Measurements from ENCODE around the gene CORIN.

Gene CORIN

DNA sequence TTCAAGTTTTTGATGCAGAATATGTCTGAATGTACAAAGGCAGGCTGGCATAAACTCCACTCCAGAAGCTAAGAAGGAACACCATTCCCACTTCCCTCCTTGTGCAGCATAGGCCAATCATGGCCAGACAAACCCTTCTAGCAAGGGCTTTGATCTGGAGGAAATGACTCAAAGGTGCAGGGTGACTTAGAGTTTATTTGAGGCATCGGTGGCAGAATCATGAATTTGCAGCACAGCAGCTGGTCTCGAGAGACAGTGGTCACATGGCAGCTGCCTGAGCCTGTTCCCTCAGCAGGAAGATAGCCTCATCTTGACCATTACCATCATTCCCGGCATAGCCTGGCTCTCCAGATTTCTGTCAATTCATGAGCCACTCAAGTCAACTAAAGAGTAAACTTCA lies 198.3 kb downstream of the CORIN start:
- in situ Hi-C loops (cut with MboI; ENCODE audit: low pct_unique_long_range_greater_than_20kb, low sequenced_read_pairs), result no loop called here

DNA sequence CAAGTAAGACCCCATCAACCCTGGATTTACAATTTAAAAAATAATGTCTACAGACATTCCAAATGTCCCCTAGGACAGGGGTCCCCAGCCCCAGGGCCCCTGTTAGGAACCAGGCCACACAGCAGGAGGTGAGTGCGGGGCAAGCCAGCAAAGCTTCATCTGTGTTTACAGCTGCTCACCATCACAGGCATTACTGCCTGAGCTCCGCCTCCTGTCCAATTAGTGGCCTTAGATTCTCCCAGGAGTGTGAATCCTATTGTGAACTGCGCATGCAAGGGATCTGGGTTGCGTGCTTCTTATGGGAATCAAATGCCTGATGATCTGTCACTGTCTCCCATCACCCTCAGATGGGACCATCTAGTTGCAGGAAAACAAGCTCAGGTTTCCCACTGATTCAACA lies 206.7 kb downstream of the CORIN start:
- no peak for DNase-seq
- in situ Hi-C loops (cut with MboI; ENCODE audit: low pct_unique_long_range_greater_than_20kb, low sequenced_read_pairs), result no loop called here

More for the DNA sequence above, 198.3 kb downstream of the CORIN start:
- DNase-seq, result no peak

GRCh38 chr4:47624031-47624441 lies 213.8 kb downstream of the CORIN start:
- no peak for DNase-seq
- in situ Hi-C loops (cut with MboI; ENCODE audit: low pct_unique_long_range_greater_than_20kb, low sequenced_read_pairs), result no loop called here

DNA sequence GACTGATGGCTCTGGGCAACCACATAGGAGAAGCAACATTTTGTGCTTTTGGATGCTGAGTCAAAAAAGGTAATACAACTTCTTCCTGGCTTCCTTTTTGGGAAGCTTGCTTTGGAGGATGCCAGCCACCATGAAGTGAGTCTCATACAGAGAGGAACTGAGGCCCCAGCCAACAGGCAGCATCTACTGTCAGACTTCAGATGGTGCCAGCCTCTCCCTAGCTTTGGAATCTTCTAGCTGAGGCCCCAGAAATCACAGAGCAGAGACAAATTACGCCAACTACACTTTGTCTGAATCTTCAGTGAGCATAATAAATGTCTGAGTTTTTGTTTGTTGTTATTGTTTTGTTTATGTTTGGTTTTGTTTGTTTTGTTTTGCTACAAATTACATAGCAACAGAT lies 216.7 kb downstream of the CORIN start:
- in situ Hi-C loops (cut with MboI; ENCODE audit: low pct_unique_long_range_greater_than_20kb, low sequenced_read_pairs), result no loop called here

GRCh38 chr4:47619691-47620090 lies 218.2 kb downstream of the CORIN start:
- no peak for DNase-seq
- in situ Hi-C loops (cut with MboI; ENCODE audit: low pct_unique_long_range_greater_than_20kb, low sequenced_read_pairs), result no loop called here

More for the DNA sequence above, 216.7 kb downstream of the CORIN start:
- no peak for DNase-seq

GRCh38 chr4:47617607-47618006 lies 220.3 kb downstream of the CORIN start:
- no peak for DNase-seq
- in situ Hi-C loops (cut with MboI; ENCODE audit: low pct_unique_long_range_greater_than_20kb, low sequenced_read_pairs), result no loop called here

GRCh38 chr4:47615385-47615784 lies 222.5 kb downstream of the CORIN start:
- no peak for DNase-seq
- in situ Hi-C loops (cut with MboI; ENCODE audit: low pct_unique_long_range_greater_than_20kb, low sequenced_read_pairs), result no loop called here

DNA sequence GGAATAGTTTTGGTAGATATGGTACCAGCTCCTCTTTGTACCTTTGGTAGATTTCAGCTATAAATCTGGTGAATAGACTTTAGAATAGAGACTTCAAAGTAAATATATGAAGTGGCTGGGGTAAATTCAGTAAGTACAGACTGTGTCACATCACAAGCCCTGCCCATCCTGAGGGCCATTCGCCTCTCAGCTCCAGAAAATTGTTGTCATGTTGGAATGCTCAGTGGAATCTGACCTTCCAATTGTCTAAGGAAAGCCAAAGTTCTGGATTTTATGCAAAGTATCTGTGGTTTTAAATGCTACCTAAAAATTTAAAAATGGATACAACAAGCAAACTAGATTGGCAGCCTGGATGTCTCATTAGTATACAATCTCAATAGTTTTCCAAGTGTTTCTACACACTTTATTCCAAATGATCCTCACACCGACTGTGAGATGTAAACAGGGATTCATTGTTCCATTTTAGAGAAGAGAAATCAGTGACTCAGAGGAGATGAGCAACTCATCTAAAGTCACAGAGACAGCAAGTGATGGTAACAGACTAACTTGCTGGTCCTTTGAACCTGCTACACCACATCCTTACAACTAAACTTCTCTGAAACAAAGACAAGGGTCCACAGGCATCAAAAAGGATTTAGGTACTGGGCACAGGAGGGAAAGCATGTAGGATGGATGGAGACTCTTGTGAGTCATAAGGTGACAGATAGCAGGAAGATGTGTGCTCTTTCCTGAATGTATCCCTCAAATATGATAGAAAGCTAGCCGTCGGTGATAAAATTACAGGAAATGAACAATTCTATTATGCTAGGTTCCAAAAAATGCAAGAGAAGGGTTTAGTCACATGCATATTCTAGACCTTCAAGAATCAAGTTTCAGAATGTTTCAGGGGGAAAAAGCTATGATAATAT lies 225.5 kb downstream of the CORIN start:
- no peak for DNase-seq
- in situ Hi-C loops (cut with MboI; ENCODE audit: low pct_unique_long_range_greater_than_20kb, low sequenced_read_pairs), result no loop called here

DNA sequence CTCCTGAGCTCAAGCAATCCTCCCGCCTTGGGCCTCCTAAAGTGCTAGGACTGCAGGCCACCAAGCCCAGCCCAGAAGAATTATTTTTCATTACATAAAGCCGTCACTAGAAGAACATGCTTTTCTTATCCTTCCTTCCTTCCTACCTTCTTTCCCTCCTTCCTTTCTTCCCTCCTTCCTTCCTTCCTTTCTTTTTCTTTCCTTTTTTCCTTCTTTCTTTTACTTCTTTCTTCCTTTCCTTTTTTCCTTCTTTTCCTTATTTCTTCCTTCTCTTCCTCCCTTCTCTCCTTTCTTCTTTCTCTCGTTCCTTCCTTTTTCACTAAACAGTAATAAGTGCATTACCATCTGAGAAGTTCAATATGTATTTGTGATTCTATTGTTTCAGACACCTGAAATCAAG lies 231.4 kb downstream of the CORIN start:
- DNase-seq, result no peak
- in situ Hi-C loops (cut with MboI; ENCODE audit: low pct_unique_long_range_greater_than_20kb, low sequenced_read_pairs), result no loop called here

DNA sequence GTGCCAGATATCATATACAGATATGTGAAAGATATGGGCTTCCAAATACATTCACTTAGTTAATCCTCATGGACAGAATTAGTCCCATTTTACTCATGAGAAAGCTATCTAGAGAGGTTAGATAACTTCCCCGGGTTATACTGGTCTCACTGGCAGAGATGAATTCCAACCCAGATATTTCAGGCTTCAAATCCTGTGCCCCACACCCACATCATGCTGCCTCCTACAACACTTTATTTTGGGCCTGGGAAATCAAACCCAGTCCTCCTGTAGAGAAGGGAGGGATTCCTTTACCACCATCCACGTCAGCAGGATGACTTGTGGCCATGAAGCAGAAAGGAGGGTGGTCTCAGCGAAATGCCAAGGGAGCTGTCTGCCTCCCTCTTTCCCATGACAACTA lies 239.0 kb downstream of the CORIN start:
- in situ Hi-C loops (cut with MboI; ENCODE audit: low pct_unique_long_range_greater_than_20kb, low sequenced_read_pairs), result no loop called here

DNA sequence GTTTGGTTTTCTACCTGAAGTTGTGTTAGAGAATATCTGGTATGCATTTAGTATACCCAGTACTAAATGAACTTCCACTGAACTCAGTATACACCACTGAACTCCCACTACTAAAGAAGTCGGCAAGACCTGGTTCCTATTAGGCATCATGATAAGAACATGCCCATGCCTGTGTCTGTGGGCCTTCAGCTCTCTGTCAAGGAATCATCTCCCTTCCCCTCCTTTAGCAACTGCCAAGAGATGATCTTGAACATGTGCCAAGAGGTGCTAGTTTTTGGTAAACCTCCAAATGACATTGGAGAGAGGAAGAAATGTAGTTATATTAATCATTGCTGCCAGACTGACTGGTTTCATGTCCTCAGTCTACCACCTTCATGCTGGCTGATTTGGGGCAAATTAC lies 239.5 kb downstream of the CORIN start:
- in situ Hi-C loops (cut with MboI; ENCODE audit: low pct_unique_long_range_greater_than_20kb, low sequenced_read_pairs), result no loop called here
- no peak for DNase-seq

More for the DNA sequence above, 239.0 kb downstream of the CORIN start:
- DNase-seq, result no peak

DNA sequence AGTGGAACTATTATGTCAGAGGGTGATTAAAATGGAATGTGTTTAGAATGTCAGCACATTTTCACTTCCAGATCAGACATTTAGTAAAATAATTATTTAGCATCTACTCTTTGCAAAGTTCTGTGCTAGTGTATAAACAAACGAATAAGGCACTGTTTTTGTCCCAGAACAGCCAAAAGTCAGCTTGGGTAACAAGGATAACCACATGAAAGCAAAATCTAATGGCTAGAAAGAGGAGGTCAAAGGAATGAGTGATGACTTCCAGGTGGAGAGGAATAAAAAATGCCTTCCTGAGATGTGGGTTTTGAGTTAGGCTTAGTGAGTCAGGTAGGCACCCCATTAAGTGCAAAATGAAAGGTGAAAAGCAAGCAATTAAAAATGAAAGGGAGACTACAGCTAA lies 240.2 kb downstream of the CORIN start:
- in situ Hi-C loops (cut with MboI; ENCODE audit: low pct_unique_long_range_greater_than_20kb, low sequenced_read_pairs), result no loop called here

GRCh38 chr4:47590325-47590724 lies 247.5 kb downstream of the CORIN start:
- in situ Hi-C loops (cut with MboI; ENCODE audit: low pct_unique_long_range_greater_than_20kb, low sequenced_read_pairs), result no loop called here
- no peak for DNase-seq

More for the DNA sequence above, 240.2 kb downstream of the CORIN start:
- DNase-seq, result no peak

GRCh38 chr4:47579235-47579634 lies 258.6 kb downstream of the CORIN start:
- in situ Hi-C loops (cut with MboI; ENCODE audit: low pct_unique_long_range_greater_than_20kb, low sequenced_read_pairs), result no loop called here
- DNase-seq, result no peak

DNA sequence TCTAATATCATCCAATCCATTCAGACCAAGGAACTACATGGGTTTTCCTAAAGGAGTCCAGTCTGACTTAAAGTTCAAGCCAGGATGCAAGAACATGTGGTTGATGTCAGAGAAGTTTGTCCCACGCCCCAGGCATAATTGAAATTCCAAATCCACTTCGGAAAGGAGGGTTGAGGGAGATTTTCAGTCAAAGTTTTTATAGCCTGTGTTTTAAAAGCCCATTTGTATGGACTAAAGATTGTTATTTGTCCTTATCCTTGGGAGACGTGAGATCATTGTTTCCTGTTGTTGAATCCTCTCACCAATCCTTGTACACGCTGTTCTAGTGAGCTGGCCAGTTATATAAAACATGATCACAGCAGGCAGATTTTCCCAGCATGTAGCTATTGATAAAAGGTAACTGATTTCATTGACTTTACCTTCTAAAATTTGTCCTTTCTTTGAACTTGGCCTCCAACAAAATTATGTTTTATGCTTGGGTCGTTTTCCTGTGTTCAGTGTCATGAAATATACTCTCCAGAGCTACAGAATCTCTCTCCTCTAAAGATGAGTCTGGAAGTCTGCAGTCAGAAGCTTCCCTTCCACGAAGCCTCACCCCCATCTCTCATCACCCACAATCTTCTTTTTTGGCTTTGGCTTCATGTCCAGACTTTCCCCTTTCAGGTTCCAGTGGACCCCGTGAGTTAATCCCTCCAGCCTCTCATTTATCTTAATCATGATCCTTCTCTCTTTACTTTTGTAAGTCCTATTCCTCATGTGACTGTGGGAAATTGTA lies 259.9 kb downstream of the CORIN start:
- DNase-seq, result no peak
- in situ Hi-C loops (cut with MboI; ENCODE audit: low pct_unique_long_range_greater_than_20kb, low sequenced_read_pairs), result no loop called here

GRCh38 chr4:47572981-47573380 lies 264.9 kb downstream of the CORIN start:
- in situ Hi-C loops (cut with MboI; ENCODE audit: low pct_unique_long_range_greater_than_20kb, low sequenced_read_pairs), result no loop called here
- DNase-seq, result no peak

GRCh38 chr4:47570816-47571215 lies 267.1 kb downstream of the CORIN start:
- in situ Hi-C loops (cut with MboI; ENCODE audit: low pct_unique_long_range_greater_than_20kb, low sequenced_read_pairs), result no loop called here
- DNase-seq, result no peak

- no peak for DNase-seq
- in situ Hi-C loops (cut with MboI; ENCODE audit: low pct_unique_long_range_greater_than_20kb, low sequenced_read_pairs), result no loop called here
These were observed 270.4 kb downstream of the CORIN start for GRCh38 chr4:47567511-47567910.

- in situ Hi-C loops (cut with MboI; ENCODE audit: low pct_unique_long_range_greater_than_20kb, low sequenced_read_pairs), result no loop called here
- no peak for DNase-seq
These were observed 270.9 kb downstream of the CORIN start for GRCh38 chr4:47566969-47567368.

DNA sequence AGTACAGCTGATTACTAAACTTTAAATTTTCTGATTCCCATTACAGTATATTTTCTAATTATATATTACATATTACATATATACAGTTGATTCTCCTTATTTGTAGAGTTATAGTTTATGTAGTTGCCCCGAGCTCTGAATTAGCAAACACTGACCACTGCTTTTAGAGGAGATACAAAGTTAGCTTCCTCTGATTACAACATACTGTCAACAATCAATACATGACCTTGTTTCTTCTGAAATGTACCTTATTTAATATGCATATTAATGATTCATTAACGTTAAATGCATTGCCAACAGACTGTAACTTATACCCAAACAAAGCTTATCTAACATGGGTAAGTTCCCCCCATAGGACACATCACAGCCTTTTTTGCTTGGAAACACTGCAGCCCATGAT lies 271.3 kb downstream of the CORIN start:
- in situ Hi-C loops (cut with MboI; ENCODE audit: low pct_unique_long_range_greater_than_20kb, low sequenced_read_pairs), result no loop called here
- DNase-seq, result no peak

Measured in KBM-7 (cell line).